HG03575 (cell line): ENCODE measurements around the gene MYO3B.
"Not testable (repeated sequence)": the region's sequence is repeated elsewhere in the genome, so short reads cannot be mapped to it uniquely, and the experiment has no call there.

Experiments
- ATAC-seq: cut with Tn5 transposase; IDR thresholded peaks from one replicate; pipeline ENCODE4 v1.9.1; 2021; ENCODE audit not compliant: unreplicated experiment, insufficient number of reproducible peaks, low FRiP score; ENCODE audit errors: extremely low read depth

MYO3B gene

DNA sequence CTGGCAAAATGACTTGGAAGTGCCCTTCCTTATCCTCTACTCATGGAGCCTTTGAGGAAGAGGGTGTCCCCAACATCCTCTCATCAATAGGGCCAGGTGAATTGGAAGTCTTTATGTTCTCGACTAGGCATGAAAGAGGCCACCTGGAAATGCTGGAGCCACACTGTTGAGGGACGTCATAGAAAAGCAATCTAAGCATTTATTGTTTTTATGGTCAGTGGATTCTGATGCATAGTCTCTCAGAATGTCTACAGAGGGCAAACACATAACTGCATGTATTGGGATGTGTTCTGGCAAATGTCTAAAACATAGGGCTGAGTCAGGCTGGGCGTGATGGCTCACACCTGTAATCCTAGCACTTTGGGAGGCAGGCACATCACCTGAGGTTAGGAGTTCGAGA, 290.6 kb downstream of the MYO3B start:
- no peak for ATAC-seq

DNA sequence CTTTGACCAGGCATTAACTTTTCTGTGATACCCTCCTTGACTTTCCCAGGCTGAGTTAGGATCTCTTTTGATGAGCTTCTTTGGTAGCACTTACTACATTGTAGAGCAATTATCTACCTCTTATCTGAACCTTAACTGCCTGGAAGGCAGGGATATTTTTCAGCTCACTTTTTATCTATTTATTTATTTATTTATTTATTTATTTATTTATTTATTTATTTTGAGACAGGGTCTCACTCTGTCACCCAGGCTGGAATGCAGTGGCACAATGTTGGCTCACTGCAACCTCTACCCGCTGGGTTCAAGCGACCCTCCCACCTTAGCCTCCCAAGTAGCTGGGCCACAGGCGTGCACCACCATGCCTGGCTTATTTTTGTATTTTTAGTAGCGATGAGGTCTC, 294.6 kb downstream of the MYO3B start:
- ATAC-seq = not testable (repeated sequence)

DNA sequence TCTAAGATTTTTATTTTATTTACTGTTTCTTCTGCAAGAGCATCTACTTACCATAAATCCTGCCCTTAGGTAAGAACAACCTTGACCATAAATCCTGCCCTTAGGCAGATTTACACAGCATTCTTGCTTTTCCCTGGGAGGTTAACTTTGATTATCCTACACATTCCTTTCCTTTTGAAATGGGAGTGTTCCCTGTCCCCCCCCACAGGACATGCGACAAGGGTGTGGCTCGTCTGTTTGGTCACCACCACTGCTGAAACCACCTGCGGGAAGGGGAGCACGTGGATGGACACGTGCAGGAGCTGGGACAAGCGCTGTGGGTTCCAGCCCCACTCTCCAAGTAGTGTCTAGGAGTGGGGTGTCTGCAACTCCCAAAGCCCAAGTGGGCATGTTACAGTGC, 297.9 kb downstream of the MYO3B start:
- ATAC-seq = no peak

DNA sequence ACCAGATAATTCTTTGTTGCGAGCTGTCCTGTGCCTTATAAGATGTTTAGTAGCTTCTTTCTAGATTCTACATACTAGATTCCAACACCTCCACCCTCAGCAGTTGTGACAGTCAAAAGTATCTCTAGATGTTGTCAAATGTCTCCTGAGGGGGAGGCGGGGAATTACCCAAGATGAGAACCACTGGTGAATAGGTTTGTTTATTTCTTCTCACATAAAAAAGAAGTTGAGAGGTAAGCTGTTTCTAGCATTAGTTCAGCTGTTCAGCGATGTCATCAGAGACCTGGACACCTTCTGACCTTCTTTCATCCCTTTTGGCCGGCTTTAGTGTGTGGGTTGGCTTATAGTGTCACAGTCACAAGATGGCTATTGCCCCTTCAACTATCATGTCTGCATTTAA, 299.7 kb downstream of the MYO3B start:
- ATAC-seq = no peak

DNA sequence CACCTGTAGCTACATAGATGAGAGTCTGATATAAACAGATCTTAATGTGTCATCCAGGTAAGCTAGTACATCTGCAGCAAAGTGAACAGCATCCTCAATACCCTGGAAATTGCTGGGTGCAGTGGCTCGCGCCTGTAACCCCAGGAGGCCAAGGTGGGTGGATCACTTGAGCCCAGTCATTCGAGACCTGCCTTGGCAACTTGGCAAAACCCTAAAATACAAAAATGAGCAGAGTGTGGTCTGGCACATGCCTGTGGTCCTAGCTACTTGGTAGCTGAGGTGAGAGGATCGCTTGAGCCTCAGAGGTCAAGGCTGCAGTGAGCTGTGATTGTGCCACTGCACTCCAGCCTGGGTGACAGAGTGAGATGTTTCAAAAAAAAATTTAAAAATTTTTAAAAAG, 303.3 kb downstream of the MYO3B start:
- no peak for ATAC-seq

DNA sequence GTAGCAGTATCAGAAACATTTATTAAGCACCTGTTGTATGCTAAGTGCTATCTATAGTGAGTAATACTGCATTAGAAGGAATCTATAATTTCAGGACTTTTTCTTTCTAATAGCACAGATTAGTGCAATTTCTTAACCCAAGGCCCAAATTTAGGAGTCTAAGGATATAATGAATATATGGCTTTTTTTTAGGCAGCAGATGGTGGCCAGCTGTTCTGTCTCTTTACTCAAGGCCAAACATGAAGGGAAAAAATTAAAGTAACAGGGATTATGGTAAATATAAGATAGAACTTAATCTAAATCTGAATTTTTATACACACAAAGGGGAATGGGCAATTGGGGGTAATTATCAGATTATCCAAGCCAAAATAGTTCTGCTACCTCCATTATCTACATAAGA, 306.6 kb downstream of the MYO3B start:
- no peak for ATAC-seq

DNA sequence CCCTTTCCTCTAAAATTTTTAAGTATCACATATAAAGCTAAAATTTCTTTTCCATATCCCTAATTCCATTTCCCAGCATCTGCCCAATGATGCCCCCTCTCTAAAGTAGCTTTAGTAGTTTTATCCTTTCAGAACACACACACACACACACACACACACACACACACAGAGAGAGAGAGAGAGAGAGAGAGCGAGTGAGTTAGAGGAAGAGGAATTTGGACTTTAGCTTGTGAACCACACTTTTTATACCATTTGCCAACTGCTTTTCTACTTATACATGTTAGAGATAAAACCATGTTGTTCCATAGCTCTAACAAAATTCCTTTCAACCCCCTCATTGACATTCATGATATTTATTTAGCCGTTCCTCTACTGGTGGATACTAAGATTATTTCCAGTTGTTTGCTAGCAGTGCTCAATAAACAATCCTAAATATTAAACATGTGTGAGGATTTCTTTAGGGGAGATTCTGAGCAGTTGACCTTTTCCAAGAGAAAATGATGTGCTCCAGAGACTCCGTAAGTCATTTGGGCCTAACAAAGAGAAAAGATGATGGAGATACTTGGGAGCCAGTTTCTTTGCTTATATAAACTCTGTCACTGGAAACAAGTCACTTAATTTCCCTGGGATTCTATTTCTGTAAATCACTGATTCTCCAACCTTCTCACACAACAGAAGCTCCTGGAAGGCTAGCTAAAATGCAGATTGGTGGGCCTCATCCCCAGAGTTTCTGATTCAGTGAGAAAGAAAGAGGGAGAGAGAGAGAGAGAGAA, 307.5 kb downstream of the MYO3B start:
- ATAC-seq = no peak

DNA sequence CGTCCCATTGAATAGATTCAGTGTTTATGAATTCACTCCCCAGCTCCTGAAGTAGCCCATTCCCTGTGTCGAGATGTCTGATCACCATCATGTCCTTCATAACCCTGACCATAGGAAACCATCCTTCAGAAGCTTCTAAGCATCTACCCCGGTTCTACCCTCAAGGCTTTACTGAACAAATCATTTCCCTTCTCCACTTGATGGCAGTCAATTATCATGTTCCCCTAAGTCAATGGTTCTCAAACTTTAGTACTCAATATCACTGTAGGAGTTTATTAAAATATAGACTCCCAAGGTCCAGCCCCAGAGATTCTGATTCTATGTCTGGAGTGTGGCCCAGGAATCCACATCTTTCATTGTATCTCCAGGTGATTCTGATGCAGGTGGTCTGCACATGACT, 308.8 kb downstream of the MYO3B start:
- no peak for ATAC-seq

DNA sequence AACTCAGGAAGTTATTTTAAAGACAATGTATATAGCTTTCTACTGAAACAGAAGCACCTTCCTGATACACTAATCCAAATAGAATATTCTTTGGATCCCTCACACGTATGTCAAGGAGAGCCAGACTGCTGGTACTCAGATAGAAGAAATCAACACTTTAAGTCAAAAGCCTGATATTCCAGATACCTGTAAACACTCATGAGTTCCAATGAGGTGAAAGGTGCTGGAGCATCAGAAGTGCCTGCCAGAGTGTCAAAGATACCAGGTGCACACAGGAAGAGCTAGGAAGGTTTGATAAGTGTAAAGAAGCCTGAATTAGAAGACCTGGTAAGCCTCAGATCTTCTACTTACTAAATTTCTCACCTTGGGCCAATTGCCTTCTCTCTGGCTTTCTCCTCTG, 310.9 kb downstream of the MYO3B start:
- no peak for ATAC-seq

DNA sequence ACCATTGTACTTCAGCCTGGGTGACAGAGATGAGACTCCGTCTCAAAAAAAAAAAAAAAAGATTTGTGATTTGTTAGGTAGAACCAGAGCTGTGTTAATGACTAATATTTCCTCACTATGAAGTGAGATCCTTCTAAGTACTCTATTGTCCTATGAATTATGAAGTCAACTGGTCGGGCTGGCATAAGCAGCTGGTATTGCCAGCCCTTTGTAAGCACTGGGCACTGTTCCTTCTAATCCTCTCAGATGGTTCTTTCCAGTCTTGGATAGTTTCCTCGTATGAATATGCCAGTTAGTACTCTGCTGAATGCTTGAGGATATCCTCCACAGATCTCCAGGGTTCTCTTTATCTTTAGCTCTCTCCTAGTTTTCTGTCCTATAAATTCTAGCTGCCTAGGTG, 314.1 kb downstream of the MYO3B start:
- ATAC-seq = no peak

DNA sequence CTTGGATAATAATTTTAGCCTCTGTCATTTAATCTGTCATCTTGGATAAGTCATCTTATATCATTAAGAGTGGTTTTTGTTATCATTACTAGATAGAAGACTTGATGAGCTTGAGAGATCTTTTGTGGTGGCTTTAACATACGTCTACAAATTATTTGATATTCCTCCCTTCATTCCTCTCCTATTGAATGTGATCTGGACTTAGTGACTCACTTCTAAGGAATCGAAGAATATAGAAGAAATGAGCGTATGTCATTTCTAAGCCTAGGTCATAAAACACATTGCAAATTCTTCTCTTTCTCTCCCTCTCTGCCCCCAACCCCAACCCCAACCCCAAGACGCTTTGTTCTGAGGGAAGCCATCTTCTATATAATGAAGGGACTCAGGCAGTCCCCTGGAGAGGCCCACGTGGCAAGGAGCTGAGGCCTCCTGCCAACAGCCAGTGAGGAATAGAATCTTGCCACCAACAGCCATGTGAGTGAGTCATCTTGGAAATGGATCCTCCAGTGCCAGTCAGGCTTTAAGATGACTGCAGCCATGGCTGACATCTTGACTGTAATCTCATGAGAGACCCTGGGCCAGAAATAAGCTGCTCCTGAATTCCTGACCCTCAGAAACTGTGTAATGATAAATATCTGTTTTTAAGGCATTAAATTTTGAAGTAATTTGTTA, 315.6 kb downstream of the MYO3B start:
- no peak for ATAC-seq

DNA sequence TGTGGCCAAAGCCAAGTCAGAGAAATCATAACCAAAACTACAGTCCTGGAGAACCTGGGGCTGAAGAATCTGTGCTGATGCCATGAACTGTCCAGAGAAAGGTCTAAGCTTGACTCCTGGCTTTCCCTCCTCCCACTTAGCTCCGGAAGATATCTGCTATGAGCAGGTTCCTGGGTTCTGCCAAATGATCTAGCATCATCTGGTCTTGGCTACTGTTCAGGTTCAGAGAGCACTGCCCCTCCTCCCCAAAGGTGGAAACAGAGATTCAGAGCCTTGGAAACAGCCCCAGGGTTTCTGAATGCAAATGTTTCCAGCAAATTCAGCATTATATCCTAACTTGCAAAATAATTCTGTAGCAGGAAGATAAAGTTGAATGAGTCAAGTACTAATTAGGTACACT, 317.9 kb downstream of the MYO3B start:
- ATAC-seq = no peak

DNA sequence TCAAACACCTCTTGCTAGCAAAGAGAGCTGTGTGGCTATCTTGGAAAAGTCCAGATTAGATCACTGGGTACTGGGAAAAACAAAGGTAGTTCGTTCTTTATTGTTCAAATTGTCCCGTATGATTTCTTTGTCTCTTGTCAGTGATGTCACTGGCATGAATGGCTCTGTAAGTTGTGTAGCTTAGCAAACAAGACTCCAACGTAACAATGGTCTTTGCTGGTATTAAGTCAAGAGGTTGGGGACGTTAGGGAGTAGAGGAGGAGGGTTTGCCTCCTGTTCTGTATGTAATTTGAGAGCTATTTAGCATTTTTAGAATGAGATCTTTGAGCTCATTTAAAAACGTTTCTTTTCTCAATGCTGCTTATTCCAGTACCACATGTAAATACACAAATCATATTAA, 320.7 kb downstream of the MYO3B start:
- ATAC-seq = no peak

DNA sequence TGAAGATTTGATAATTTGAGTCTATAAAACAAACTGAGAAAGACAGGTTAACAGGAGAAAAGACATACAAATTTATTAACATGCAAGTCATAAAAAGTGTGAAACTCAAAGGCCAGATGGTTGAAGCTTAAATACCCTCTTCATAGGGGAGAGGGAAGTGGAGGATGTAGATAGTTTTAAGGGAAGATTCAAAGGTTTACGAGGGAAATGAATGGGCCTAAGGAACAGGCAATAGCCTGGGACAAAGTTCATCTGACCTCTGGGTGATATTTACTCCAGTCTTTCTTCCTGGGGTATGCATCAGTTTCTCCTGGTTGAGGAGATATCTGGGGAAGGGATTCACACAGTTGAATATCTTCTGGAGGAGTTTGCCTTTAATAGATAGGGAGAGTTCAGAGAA, 322.2 kb downstream of the MYO3B start:
- ATAC-seq = no peak

DNA sequence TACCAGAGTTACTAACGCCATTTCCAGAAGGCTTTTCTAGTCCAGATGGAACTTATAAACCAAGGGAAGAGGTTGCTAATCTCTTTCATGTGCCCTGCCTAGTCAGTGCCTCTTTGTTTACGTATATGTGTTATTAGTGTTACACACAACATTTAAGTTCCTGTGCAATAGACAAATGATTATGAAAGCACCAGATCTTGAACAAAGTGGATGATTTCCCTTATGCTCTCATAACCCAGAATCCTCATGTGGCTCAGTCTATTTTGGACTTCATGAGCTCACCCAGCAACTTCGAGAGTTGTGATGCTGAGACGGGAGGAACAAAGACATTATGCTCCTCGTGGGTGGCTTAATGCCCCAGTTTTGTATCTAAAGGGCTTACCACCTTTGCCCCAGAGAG, 322.8 kb downstream of the MYO3B start:
- no peak for ATAC-seq

DNA sequence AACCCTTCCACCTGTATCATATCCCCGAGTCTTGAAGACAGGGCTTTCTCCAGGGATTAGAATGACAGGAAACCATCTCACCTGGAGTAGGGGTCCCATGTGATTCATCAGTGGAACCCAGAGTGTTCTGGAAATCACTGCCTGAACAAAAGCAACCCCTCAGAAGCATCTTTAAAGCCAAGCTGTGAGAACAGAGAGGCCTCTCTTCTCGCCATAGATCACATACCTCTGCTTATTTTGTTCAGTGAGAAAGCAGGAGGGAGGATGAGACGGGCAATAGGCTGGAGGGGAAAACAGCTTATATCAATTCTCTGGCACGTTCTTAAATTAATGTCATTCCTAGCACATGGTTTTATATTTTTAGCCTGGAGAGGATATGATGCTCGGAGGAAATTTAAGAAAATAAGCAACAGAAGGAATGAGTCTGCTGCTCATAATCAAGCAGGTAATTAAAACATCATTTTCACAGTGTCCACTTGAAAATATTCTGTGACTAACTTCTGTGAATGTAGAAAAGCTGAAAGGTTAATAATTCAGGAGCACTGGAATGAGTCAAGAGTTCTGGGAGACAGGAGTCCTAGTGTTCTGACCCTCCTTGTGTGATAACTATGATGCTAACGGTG, 323.6 kb downstream of the MYO3B start:
- no peak for ATAC-seq

DNA sequence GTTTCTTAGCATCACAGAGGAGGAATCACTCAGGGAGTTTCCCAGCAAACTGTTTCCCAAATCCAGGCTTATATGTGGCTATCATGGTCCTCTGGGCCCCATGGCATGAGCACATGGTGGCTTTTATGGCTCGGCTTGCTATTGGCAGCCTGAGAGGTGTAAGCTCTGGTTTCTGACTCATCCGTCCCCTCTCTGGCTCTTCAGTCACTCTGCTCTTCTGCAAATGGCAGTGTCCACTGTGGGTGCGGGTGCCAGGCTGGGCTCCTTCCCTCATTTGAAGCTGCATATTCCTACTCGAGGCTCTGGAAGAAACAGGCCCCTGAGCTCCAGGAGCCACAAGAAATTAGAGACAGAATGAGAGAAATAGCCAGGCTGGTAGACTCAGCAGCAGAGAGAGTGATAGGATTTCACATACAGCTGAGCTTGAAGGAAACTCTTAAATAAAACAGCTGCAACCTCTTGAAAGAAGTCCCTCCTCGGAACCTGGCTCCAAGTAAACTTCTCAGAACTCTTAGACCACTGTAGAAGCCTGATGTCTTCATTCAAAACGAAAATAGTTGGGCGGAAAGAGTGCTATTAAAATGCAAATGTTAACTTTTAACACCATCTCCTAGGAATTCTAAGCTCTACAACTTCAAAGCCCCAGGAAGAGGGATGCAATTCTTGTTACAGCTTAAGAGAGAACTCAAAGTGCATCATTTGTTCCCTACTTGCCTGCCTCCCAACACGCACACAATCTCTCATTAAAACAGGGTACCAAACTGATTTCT, 324.6 kb downstream of the MYO3B start:
- ATAC-seq = no peak

DNA sequence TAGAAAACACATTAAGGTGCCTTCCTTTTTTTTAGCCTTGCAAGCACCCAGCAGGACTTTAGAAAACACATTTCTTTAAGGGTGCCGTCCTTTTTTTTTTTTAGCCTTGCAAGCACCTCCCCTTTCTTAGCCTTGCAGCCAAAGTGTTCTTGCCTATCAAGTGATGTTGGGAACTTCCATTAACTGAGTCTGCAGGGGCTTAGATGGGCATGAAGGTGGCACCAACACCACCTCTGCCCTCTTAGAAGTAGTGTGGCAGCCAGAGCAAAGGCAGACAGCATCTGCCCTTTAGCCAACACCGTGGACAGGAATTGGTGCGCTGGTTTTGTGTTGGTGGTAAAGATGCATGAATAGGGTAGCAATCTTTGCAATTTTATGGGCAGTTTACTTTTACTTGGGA, 325.6 kb downstream of the MYO3B start:
- no peak for ATAC-seq

DNA sequence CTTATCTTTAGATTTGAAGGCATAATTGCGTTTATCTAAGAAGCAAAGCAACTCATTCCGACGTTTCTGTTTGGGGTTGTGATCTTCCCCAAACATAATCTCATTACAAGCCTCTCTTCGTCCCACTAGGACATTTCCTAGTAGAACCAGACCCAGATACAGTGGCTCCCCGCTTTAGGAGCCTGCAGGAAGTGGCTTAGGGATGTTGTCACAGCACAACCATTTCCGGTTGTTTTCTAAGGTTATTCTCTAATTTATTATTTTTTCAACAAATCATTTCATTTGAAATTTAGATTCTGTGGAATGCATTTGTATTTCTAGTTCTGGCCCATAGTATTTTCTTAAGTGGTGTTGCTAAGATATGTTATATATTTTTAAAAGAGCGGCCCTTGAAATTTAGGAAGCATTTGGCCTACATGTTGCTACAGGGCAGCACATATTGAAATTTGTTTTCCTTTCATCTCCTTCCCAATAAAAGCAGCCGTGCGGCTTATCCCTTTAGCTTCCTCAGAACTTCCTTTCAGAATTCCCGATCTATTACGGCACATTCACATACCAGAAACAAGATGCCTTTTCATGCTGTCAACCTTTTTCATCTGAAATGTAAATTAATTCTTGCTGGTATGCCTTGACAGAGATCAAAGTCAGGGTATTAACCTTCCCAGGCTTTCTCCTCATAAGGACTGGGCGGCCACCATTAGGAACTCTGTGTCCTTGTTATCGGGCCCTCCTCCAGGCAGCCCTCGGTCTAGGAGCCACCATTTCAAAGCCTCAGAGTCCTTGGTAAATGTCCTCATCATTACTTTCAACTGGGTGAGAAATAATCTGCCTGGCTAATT, 326.2 kb downstream of the MYO3B start:
- ATAC-seq = no peak
